K562 (cell line): ENCODE results near the gene PLA2G4F. TPM values are rescaled to one million over a fixed set of nuclear protein-coding genes. Genes with fewer than 3 reads are reported as not detected.

Experiments used
- ATAC-seq: fragments of 200-7000 bp; cut with Tn5 transposase; 3 replicates; pipeline ENCODE4 v1.9.1; 2020; ENCODE audit warnings: moderate library complexity
- BruUV-seq: library from RNA; stranded (reverse); fragments of 400-500 nt; replicated peaks from 2 replicates; lab custom pipeline; 2021; lab: Mats Ljungman, UMichigan
- CTCF ChIA-PET: fragments of 300-600 bp; formaldehyde crosslinking; extraction: SDS; loops from one replicate; lab custom pipeline; 2021; ENCODE audit warnings: low intra/inter-chr PET ratio; lab: Yijun Ruan, JAX
- POLR2A ChIA-PET: fragments of 300-600, 350-650 bp; sonication (Branson Sonifier 250); formaldehyde crosslinking; extraction: SDS; loops from one replicate; lab custom pipeline; 2021; ENCODE audit warnings: antibody characterized with exemption, inconsistent platforms; lab: Yijun Ruan, JAX
- DNase-seq, 4 experiments: peaks; one replicate each; pipeline versions ENCODE4 v3.0.0 to v3.0.0-alpha.2; 2011 to 2018; ENCODE audit warnings: low spot score in 3 of 4, mixed read lengths in 3 of 4; ENCODE audit errors: extremely low read depth in 1 of 4
- FAIRE-seq: peaks from 2 replicates; lab custom pipeline; 2011; peaks lifted over from hg19 to GRCh38; lab: Jason Lieb, UNC
- H2AFZ ChIP-seq: 2 replicates; pipeline ENCODE4 v1.6.0; 2011; ENCODE audit warnings: low read depth, low read length, control low read depth, inconsistent platforms
- H3K27ac ChIP-seq: fragments of 200-600 bp; 3 replicates; pipeline ENCODE4 v1.8.0; 2011; ENCODE audit warnings: low read depth, mild to moderate bottlenecking, control low read depth, inconsistent platforms, low read length, moderate library complexity, mixed read lengths; ENCODE audit errors: extremely low read depth
- H3K27me3 ChIP-seq, 2 experiments: fragments of 300-600 bp in 1 of 2; 2 replicates in 1 of 2; 3 replicates in 1 of 2; pipeline versions ENCODE4 v1.6.0 to v1.8.0; 2011; ENCODE audit warnings: inconsistent platforms in 2 of 2, low read length in 2 of 2, mild to moderate bottlenecking in 1 of 2, mixed read lengths in 1 of 2, moderate library complexity in 1 of 2; ENCODE audit not compliant: control insufficient read depth in 2 of 2, insufficient read depth in 2 of 2
- H3K36me3 ChIP-seq: fragments of 300-600 bp; 3 replicates; pipeline ENCODE4 v1.8.0; 2011; ENCODE audit warnings: mild to moderate bottlenecking, low read length, inconsistent platforms; ENCODE audit not compliant: control insufficient read depth, insufficient read depth
- H3K4me1 ChIP-seq, 2 experiments: fragments of 200-600 bp in 1 of 2; replicated peaks in 1 of 2; 2 replicates in 1 of 2; 3 replicates in 1 of 2; pipeline versions ENCODE4 v1.5.1 to v1.8.0; 2011; ENCODE audit warnings: inconsistent platforms in 2 of 2, low read length in 2 of 2, mild to moderate bottlenecking in 1 of 2, mixed read lengths in 1 of 2, moderate library complexity in 1 of 2; ENCODE audit not compliant: control insufficient read depth in 2 of 2, insufficient read depth in 2 of 2
- H3K4me2 ChIP-seq: 2 replicates; pipeline ENCODE4 v1.6.1; 2011; ENCODE audit warnings: low read length, control low read depth, inconsistent platforms, mixed read lengths; ENCODE audit not compliant: insufficient read depth
- H3K4me3 ChIP-seq: fragments of 200-600 bp; sonication (generic), shearing (Covaris generic); 2 replicates; pipeline ENCODE4 v1.5.1; 2016; ENCODE audit warnings: control low read depth, inconsistent platforms
- H3K79me2 ChIP-seq: fragments of 200-600 bp; 3 replicates; pipeline ENCODE4 v1.8.0; 2011; ENCODE audit warnings: low read length, inconsistent platforms; ENCODE audit not compliant: control insufficient read depth, insufficient read depth
- H3K9ac ChIP-seq, 2 experiments: 2 replicates each; pipeline versions ENCODE4 v1.6.0 to v1.6.1; 2011; ENCODE audit warnings: low read depth in 2 of 2, low read length in 2 of 2, control low read depth in 1 of 2, inconsistent platforms in 1 of 2, mild to moderate bottlenecking in 1 of 2, mixed read lengths in 1 of 2; ENCODE audit not compliant: insufficient read depth in 1 of 2
- H3K9me1 ChIP-seq: one replicate; pipeline ENCODE4 v1.6.0; 2011; ENCODE audit warnings: inconsistent platforms, mild to moderate bottlenecking, low read length, moderate library complexity; ENCODE audit not compliant: control insufficient read depth, insufficient read depth
- H3K9me3 ChIP-seq: replicated peaks from 2 replicates; pipeline ENCODE4 v1.5.1; 2011; ENCODE audit warnings: low read depth, low read length, inconsistent platforms; ENCODE audit not compliant: control insufficient read depth, insufficient read depth
- H4K20me1 ChIP-seq: replicated peaks from 2 replicates; pipeline ENCODE4 v1.6.1; 2011; ENCODE audit warnings: low read length, inconsistent platforms, mixed read lengths; ENCODE audit not compliant: control insufficient read depth, insufficient read depth
- ELF1 ChIP-seq: fragments of 200-800 bp; sonication (Bioruptor generic); IDR thresholded peaks from 2 replicates; pipeline ENCODE4 v1.6.1; 2016; ENCODE audit warnings: missing genetic modification characterization, missing compliant biosample characterization
- MECOM ChIP-seq: fragments of 250-450 bp; sonication (Bioruptor Pico); IDR thresholded peaks from 2 replicates; pipeline ENCODE4 v1.8.0; 2022; ENCODE audit warnings: inconsistent platforms
- PHF21A ChIP-seq: fragments of 450-650 bp; IDR thresholded peaks from 2 replicates; pipeline ENCODE4 v1.6.1; 2017; ENCODE audit warnings: low read depth, borderline replicate concordance
- TEAD1 ChIP-seq, 2 experiments: fragments of 450-650 bp in 1 of 2; sonication (generic) in 1 of 2; formaldehyde crosslinking; IDR thresholded peaks; 2 replicates each; pipeline versions ENCODE4 v1.4.0 to v1.8.0; 2020 to 2022; ENCODE audit warnings: mild to moderate bottlenecking in 2 of 2, missing genetic modification reagents in 1 of 2
- TRIM24 ChIP-seq, 2 experiments: fragments of 450-650 bp; IDR thresholded peaks; 2 replicates each; pipeline ENCODE4 v1.6.1; 2016
- ZBTB17 ChIP-seq: fragments of 450-650 bp; formaldehyde crosslinking; IDR thresholded peaks from 2 replicates; pipeline ENCODE4 v1.4.0; 2020; ENCODE audit warnings: mild to moderate bottlenecking
- WGBS: fragments of 100-300 bp; shearing (Covaris generic); methylation state at CpG from one replicate; pipeline ENCODE4 v1.1.6; 2016; ENCODE audit warnings: low coverage, mixed read lengths; ENCODE audit not compliant: insufficient coverage; ENCODE audit errors: missing lambda C conversion rate; 5-methylcytosine and 5-hydroxymethylcytosine counted together
- in situ Hi-C: fragments of 300-500 bp; cut with MboI; formaldehyde crosslinking; loops from 4 replicates; pipeline ENCODE4 v1.15.0; 2018; ENCODE audit warnings: inconsistent platforms, mixed read lengths
- intact Hi-C: fragments of 100-400 bp; cut with micrococcal nuclease; formaldehyde crosslinking; loops from 2 replicates; pipeline ENCODE4 v1.14.2; 2022
- polyA plus RNA-seq, 8 experiments: library from polyadenylated mRNA; depleted of rRNA in 4 of 8; stranded (reverse) in 5 of 8; unstranded in 3 of 8; fragments of >200 nt; fragmentation: Nextera tagmentation in 2 of 8; fragmentation: Illumina TruSeq in 1 of 8; extraction: Ambion mirVana in 2 of 8; extraction: Trizol in 1 of 8; gene quantifications; 2 replicates each; pipeline versions ENCODE4 v1.2.1 to v1.2.3, GENCODE V29; 2011 to 2014; ENCODE audit warnings: inconsistent platforms in 1 of 8, missing spikeins in 1 of 8
- total RNA-seq, 7 experiments: library from RNA; depleted of rRNA in 6 of 7; stranded (reverse); fragments of >200 nt in 6 of 7; fragmentation: Illumina TruSeq in 2 of 7; extraction: Trizol in 2 of 7; gene quantifications; 2 replicates each; pipeline versions ENCODE4 v1.2.1 to v1.2.3, GENCODE V29; 2011 to 2021; ENCODE audit warnings: low replicate concordance in 1 of 7
- TF ChIP-seq, protein P1 (sequence below): sonication (generic); formaldehyde crosslinking; IDR thresholded peaks from 2 replicates; pipeline ENCODE4 v1.8.0; 2022; ENCODE audit warnings: missing genetic modification reagents, mild to moderate bottlenecking, moderate library complexity, borderline replicate concordance
- TF ChIP-seq, protein P2 (sequence below): fragments of 450-650 bp; IDR thresholded peaks from 2 replicates; pipeline ENCODE4 v1.6.1; 2016; ENCODE audit warnings: antibody characterized with exemption
- TF ChIP-seq, protein P3 (sequence below): sonication (generic); formaldehyde crosslinking; IDR thresholded peaks from 2 replicates; pipeline ENCODE4 v1.8.1; 2023; ENCODE audit warnings: missing genetic modification reagents, mild to moderate bottlenecking, borderline replicate concordance
- TF ChIP-seq, protein P4 (sequence below): fragments of 450-650 bp; IDR thresholded peaks from 2 replicates; pipeline ENCODE4 v1.6.1; 2017; ENCODE audit warnings: antibody characterized with exemption
- TF ChIP-seq, protein P5 (sequence below), 2 experiments: IDR thresholded peaks; 2 replicates each; pipeline ENCODE4 v1.6.1; 2011; ENCODE audit warnings: borderline replicate concordance in 1 of 2, control low read depth in 1 of 2, low read depth in 1 of 2, low read length in 1 of 2, mild to moderate bottlenecking in 1 of 2, mixed read lengths in 1 of 2, moderate library complexity in 1 of 2; ENCODE audit not compliant: insufficient read depth in 1 of 2, insufficient read length in 1 of 2, poor library complexity in 1 of 2, severe bottlenecking in 1 of 2; ENCODE audit errors: extremely low read depth in 1 of 2

PLA2G4F gene
- total and polyA plus RNA-seq, 9 of the 15 experiments (the other 6 are each of a cell fraction or from before 2014, with no cell fraction given) = 0.02 TPM; not detected in 8

DNA sequence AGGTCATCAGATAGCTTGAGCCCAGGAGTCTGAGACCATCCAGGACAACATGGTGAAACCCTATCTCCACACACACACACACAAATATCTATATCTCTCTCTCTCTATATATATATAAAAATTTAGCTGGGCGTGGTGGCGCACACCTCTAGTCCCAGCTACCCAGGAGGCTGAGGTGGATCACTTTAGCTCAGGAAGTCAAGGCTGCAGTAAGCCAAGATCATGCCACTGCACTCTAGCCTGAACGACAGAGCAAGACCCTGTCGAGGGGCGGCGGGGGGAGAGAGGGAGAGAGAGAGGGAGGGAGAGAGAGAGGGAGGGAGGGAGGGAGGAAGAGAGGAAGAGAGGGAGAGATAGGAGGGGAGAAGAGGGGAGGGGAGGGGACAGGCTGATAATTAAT, 28.0 kb downstream of the PLA2G4F start:
- H3K79me2 ChIP-seq = no peaks in the 10 kb centered on the region

More for the DNA sequence above, 28.0 kb downstream of the PLA2G4F start:
- Histone ChIP-seq H3K27ac (no peak overlapping the region), H3K9me3 (no peaks in the 10 kb centered on the region), H3K4me1 (no peaks in the 10 kb centered on the region), H3K36me3 (no peaks in the 10 kb centered on the region), H4K20me1 (0 out of 2 replicates have a peak, but pooled peaks cover 4% of the 10 kb centered on the region), H3K9ac (no peak overlapping the region), H3K9me1 (no peaks in the 10 kb centered on the region), H3K4me3 (no peak overlapping the region), H3K4me2 (no peak overlapping the region), H2AFZ (no peak overlapping the region), H3K27me3 (peaks cover 6 to 36% of the 10 kb centered on the region in 2 experiments; a peak in 4 of 5 replicates)
- in situ Hi-C loops (no loop called here), intact Hi-C loops (no loop called here)
- FAIRE-seq = no peak
- no TSS peak for BruUV-seq
- TF ChIP-seq, protein P1, sequence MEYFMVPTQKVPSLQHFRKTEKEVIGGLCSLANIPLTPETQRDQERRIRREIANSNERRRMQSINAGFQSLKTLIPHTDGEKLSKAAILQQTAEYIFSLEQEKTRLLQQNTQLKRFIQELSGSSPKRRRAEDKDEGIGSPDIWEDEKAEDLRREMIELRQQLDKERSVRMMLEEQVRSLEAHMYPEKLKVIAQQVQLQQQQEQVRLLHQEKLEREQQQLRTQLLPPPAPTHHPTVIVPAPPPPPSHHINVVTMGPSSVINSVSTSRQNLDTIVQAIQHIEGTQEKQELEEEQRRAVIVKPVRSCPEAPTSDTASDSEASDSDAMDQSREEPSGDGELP (CRISPR knock-in tag) = no peak
- TF ChIP-seq, protein P2, sequence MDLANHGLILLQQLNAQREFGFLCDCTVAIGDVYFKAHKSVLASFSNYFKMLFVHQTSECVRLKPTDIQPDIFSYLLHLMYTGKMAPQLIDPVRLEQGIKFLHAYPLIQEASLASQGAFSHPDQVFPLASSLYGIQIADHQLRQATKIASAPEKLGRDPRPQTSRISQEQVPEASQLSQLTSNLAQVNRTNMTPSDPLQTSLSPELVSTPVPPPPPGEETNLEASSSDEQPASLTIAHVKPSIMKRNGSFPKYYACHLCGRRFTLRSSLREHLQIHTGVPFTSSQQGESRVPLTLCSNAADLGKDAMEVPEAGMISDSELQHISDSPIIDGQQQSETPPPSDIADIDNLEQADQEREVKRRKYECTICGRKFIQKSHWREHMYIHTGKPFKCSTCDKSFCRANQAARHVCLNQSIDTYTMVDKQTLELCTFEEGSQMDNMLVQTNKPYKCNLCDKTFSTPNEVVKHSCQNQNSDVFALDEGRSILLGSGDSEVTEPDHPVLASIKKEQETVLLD = no peak
- TF ChIP-seq, protein P3, sequence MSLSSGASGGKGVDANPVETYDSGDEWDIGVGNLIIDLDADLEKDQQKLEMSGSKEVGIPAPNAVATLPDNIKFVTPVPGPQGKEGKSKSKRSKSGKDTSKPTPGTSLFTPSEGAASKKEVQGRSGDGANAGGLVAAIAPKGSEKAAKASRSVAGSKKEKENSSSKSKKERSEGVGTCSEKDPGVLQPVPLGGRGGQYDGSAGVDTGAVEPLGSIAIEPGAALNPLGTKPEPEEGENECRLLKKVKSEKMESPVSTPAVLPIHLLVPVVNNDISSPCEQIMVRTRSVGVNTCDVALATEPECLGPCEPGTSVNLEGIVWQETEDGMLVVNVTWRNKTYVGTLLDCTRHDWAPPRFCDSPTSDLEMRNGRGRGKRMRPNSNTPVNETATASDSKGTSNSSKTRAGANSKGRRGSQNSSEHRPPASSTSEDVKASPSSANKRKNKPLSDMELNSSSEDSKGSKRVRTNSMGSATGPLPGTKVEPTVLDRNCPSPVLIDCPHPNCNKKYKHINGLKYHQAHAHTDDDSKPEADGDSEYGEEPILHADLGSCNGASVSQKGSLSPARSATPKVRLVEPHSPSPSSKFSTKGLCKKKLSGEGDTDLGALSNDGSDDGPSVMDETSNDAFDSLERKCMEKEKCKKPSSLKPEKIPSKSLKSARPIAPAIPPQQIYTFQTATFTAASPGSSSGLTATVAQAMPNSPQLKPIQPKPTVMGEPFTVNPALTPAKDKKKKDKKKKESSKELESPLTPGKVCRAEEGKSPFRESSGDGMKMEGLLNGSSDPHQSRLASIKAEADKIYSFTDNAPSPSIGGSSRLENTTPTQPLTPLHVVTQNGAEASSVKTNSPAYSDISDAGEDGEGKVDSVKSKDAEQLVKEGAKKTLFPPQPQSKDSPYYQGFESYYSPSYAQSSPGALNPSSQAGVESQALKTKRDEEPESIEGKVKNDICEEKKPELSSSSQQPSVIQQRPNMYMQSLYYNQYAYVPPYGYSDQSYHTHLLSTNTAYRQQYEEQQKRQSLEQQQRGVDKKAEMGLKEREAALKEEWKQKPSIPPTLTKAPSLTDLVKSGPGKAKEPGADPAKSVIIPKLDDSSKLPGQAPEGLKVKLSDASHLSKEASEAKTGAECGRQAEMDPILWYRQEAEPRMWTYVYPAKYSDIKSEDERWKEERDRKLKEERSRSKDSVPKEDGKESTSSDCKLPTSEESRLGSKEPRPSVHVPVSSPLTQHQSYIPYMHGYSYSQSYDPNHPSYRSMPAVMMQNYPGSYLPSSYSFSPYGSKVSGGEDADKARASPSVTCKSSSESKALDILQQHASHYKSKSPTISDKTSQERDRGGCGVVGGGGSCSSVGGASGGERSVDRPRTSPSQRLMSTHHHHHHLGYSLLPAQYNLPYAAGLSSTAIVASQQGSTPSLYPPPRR (CRISPR knock-in tag) = no peak
- TF ChIP-seq, protein P4, sequence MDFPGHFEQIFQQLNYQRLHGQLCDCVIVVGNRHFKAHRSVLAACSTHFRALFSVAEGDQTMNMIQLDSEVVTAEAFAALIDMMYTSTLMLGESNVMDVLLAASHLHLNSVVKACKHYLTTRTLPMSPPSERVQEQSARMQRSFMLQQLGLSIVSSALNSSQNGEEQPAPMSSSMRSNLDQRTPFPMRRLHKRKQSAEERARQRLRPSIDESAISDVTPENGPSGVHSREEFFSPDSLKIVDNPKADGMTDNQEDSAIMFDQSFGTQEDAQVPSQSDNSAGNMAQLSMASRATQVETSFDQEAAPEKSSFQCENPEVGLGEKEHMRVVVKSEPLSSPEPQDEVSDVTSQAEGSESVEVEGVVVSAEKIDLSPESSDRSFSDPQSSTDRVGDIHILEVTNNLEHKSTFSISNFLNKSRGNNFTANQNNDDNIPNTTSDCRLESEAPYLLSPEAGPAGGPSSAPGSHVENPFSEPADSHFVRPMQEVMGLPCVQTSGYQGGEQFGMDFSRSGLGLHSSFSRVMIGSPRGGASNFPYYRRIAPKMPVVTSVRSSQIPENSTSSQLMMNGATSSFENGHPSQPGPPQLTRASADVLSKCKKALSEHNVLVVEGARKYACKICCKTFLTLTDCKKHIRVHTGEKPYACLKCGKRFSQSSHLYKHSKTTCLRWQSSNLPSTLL = no peak
- no peak for TF ChIP-seq TEAD1 (CRISPR knock-in tag; IDR thresholded peaks at IDR 0.05)
- TF ChIP-seq ZBTB17 = no peak
- TF ChIP-seq PHF21A = no peak
- TF ChIP-seq ELF1 (tag) = no peak
- TF ChIP-seq TRIM24 (IDR thresholded peaks at IDR 0.05) = no peak
- no peak for TF ChIP-seq MECOM (CRISPR knock-in tag)
- TF ChIP-seq, protein P5, sequence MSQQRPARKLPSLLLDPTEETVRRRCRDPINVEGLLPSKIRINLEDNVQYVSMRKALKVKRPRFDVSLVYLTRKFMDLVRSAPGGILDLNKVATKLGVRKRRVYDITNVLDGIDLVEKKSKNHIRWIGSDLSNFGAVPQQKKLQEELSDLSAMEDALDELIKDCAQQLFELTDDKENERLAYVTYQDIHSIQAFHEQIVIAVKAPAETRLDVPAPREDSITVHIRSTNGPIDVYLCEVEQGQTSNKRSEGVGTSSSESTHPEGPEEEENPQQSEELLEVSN (IDR thresholded peaks at IDR 0.05; ENCODE audit: borderline replicate concordance in 1 of 2, extremely low read depth in 1 of 2, insufficient read depth in 1 of 2, insufficient read length in 1 of 2, low read depth in 1 of 2, low read length in 1 of 2, poor library complexity in 1 of 2, severe bottlenecking in 1 of 2) = no peak
- ChIA-PET CTCF (no interaction called here), POLR2A (interaction anchor here (0.7 kb wide), 1 partner anchor 9 kb away, joined by 3 read pairs; no protein-coding TSS in a partner anchor)
- no peak for ATAC-seq
- 2% methylated on average over 6 of the region's 6 CpGs for WGBS
- no peak for DNase-seq
